Measurements from ENCODE around the gene SYK.

- TF ChIP-seq, protein P1, sequence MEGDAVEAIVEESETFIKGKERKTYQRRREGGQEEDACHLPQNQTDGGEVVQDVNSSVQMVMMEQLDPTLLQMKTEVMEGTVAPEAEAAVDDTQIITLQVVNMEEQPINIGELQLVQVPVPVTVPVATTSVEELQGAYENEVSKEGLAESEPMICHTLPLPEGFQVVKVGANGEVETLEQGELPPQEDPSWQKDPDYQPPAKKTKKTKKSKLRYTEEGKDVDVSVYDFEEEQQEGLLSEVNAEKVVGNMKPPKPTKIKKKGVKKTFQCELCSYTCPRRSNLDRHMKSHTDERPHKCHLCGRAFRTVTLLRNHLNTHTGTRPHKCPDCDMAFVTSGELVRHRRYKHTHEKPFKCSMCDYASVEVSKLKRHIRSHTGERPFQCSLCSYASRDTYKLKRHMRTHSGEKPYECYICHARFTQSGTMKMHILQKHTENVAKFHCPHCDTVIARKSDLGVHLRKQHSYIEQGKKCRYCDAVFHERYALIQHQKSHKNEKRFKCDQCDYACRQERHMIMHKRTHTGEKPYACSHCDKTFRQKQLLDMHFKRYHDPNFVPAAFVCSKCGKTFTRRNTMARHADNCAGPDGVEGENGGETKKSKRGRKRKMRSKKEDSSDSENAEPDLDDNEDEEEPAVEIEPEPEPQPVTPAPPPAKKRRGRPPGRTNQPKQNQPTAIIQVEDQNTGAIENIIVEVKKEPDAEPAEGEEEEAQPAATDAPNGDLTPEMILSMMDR (IDR thresholded peaks at IDR 0.05): no peak
- no peak for TF ChIP-seq POLR2A (IDR thresholded peaks at IDR 0.05)
Measured at GRCh38 chr9:90783964-90784363, 17.7 kb upstream of the SYK start.

Measured in thyroid gland (tissue), 4 donors.